Activated T-cell treated with anti-CD3 and anti-CD28 coated beads, Interleukin-2, amount 50 U/mL, for 24 hours (primary cell): ENCODE results near the gene TOR4A.

Experiments used
- DNase-seq: peaks from one replicate; pipeline ENCODE4 v3.0.0-alpha.2; 2020
- H3K27ac Mint-ChIP-seq: 2 replicates; pipeline ENCODE4 v1.8.0; 2020; ENCODE audit warnings: mild to moderate bottlenecking, mixed read lengths
- H3K27me3 Mint-ChIP-seq: 2 replicates; pipeline ENCODE4 v1.8.0; 2020; ENCODE audit warnings: mixed read lengths
- H3K36me3 Mint-ChIP-seq: 2 replicates; pipeline ENCODE4 v1.8.0; 2020; ENCODE audit warnings: low read depth, mixed read lengths
- H3K4me1 Mint-ChIP-seq: 2 replicates; pipeline ENCODE4 v1.8.0; 2020; ENCODE audit warnings: low read depth, mixed read lengths
- H3K4me3 Mint-ChIP-seq: 2 replicates; pipeline ENCODE4 v1.8.0; 2020; ENCODE audit warnings: mild to moderate bottlenecking, moderate library complexity, mixed read lengths
- H3K9me3 Mint-ChIP-seq: 2 replicates; pipeline ENCODE4 v1.8.0; 2020; ENCODE audit warnings: mixed read lengths

The TOR4A gene

DNA sequence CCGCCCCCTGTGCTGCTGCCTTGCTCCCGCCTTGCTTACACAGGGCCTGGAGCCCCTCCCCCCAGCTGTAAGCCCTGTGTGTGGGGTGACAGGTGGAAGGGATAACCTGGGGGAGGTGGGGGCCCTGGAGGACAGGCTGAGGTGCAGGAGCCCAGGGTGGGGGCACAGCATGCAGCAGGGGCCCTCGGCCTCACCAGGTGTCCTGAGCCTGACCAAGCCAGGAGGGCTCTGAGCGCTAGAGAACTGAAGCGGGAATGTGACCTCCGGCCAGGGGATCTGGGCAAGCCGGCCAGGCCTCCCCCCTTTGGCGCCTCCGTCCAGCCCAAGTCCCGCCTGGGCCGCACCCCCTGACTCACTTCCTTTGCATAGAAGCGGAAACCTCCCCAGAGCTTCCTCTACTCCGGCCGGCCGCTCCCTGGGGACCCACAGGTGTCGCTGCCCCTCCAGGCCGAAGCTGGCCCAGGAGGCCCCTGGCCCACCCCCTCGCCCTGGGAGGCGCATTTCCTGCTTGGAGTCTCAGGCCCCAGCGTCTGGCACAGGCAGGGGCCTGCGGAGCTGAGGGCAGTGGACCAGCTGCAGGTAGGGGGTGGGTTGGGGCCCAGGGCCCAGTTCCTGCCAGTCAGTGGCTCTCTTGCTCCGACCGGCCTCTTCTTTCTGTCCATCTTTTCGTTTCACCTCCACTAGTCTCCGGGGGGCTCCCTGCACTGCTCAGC is at the start of gene TOR4A:
Gene TOR4A (plus strand): TSS at position 398 of the 713 bp plus-strand sequence. CDS start 964 bp downstream, outside the sequence.
- Mint-ChIP-seq H3K9me3 (no peaks in the 10 kb centered on the region), H3K4me3 (peak within 1 kb of the TSS; percentile 81), H3K4me1 (peaks cover 14% of the 10 kb centered on the region), H3K27me3 (peaks cover 10% of the 10 kb centered on the region), H3K27ac (peak within 1 kb of the TSS; percentile 55), H3K36me3 (peaks cover 14% of the 10 kb centered on the region)
- no peak for DNase-seq

DNA sequence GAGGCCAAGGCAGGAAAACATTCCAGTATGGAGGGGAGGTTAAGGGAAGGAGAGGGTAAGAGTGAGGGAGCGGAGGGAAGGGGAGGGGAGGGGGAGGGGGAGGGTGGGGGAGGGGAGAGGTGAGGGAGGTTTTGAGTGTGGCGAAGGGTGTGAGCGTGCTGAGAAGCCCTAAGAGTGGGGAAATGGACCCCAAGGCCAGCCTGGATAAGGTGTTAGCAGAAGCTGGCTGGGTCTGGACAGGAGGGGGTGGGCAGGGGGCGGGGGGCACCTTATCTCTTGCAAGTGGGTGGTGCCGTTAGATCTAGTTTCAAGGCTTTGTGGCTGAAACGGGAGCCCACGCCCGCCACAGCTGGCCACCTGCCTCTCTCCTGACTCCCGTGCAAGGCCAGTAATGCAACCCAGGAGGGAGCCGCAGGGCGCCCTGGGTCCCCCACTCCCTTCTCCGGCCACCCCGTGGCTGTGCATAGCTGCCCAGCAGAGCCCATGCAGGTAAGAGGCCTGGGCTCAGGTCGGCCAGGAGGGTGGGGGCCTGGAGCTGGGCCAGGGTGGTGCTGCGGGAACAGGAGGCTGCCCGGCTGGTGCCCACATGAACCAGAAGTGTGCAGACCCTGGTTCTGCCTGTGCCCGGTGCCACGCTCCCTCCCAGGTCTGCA is 49.5 kb upstream of the TOR4A start:
- Mint-ChIP-seq H3K9me3 (no peaks in the 10 kb centered on the region), H3K27ac (no peak overlapping the region), H3K4me3 (no peak overlapping the region), H3K27me3 (peaks cover 17% of the 10 kb centered on the region), H3K4me1 (peaks cover 10% of the 10 kb centered on the region), H3K36me3 (no peaks in the 10 kb centered on the region)
- no peak for DNase-seq

DNA sequence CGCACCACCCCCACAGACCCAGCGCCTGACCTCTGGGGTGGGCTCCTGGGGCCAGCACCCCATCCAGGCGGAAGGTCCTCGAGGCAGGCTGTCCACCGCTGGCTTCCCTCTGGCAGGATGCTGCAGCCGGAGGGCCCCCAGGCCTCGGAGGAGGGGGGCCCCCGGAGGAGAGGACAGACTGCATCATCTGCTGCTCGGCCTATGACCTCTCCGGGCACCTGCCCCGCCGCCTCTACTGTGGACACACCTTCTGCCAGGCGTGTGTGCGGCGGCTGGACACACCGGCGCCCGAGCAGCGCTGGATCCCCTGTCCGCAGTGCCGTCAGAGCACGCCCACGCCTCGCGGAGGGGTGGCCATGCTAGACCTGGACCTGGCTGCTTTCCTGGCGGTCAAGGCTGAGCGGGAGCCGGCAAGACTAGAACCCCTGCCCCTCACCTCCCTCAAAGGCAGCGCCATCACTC is 49.0 kb upstream of the TOR4A start:
- H3K27ac Mint-ChIP-seq, result no peak overlapping the region
- H3K4me1 Mint-ChIP-seq, result peaks cover 9% of the 10 kb centered on the region
- DNase-seq, result no peak
- H3K27me3 Mint-ChIP-seq, result peaks cover 17% of the 10 kb centered on the region
- no peaks in the 10 kb centered on the region for H3K36me3 Mint-ChIP-seq
- H3K9me3 Mint-ChIP-seq, result no peaks in the 10 kb centered on the region
- H3K4me3 Mint-ChIP-seq, result no peak overlapping the region

DNA sequence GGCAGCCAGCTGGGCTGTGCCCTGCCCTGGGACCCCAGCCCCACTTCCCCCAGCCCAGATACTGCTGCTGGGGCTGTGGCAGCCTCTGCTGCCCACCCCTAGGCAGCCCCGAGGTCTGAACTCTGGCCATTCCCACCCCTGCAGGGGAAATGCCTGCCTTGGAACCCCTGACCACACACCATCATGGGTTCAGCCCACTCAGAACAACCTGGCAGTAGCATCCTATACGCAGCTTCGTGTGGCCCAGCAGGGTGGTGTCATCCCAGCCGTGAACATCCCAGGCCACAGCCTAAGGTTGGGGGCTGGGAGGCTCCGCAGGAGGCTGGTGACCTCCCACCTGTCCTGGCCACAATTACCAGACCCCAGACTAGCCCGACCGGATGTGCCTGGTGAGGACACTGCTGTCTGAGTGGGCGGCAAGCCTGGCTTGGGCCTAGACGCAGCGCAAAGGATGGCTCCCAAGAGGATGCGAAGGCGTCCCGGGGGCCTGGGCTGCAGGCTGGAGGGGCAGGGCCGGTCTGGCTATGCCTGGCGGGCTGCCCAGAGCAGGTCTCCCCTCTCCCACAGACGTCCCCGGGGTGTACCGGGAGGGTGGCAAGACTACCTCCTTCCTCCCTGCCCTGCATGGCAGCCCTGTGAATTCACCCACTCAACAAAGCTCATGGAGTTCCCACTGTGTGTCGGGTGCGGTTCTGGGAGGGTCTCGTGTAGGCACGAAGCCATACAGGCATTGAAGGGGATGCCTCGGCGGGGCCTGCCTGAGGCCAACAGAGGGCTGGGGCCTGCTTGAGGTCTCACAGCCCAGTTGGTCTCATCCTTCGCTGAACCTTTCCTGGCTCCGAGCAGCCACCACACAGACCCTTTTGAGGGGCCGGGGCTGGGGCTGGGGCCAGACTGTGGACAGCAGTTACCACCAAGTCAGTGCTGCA is 48.3 kb upstream of the TOR4A start:
- H3K36me3 Mint-ChIP-seq, result no peaks in the 10 kb centered on the region
- H3K4me3 Mint-ChIP-seq, result no peak overlapping the region
- no peak overlapping the region for H3K27ac Mint-ChIP-seq
- H3K9me3 Mint-ChIP-seq, result no peaks in the 10 kb centered on the region
- H3K4me1 Mint-ChIP-seq, result peaks cover 6% of the 10 kb centered on the region
- no peak for DNase-seq
- H3K27me3 Mint-ChIP-seq, result peaks cover 17% of the 10 kb centered on the region

DNA sequence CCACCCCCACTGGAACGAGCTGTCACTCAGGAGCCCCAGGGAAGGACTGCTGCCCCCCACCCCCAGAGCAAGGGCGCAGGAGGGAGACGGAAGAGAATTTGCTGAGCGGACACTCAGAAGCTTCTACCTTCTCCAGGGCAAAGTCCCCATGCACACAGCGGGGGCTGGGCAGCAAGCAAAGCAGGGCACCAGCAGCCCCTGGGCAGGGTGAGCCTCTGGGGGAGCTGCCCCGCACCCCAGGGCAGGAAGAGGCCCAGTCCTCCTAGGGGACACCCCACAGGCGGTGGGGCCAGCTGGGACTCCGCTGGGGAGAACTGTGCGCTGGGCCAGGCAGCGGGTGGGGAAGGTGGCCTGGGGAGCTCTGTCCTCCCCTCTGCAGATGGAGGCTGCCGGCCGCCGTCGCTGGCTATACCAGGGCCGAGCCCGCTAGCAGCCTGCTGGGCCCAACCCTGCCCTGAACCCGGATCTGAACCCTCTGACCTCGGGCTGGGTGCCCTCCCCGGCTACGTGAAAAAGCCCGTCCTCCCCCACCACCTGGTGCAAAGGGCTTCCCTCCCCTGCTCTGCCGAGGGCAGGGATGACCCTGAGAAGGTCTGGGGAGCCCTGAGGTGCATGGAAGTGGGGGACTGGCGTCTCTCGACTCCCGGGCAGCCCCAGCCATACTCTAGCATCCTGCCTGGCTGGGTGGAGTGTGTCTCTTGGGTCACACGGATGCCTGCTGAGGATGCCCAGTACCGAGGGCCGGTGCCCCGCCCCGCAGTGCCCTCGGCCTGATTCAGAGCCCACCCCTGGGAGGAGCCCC is 47.4 kb upstream of the TOR4A start:
- no peaks in the 10 kb centered on the region for H3K36me3 Mint-ChIP-seq
- H3K27me3 Mint-ChIP-seq, result peaks cover 21% of the 10 kb centered on the region

GRCh38 chr9:137230705-137231371 is 46.7 kb upstream of the TOR4A start, which contains the start of gene SLC34A3:
SLC34A3 (plus strand) TSS chr9:137230901; CDS start chr9:137231703, 802 bp downstream.
- Mint-ChIP-seq H3K27me3 (peaks cover 24% of the 10 kb centered on the region), H3K27ac (no peak within 1 kb of the TSS), H3K4me1 (peaks cover 2% of the 10 kb centered on the region), H3K4me3 (no peak within 1 kb of the TSS), H3K9me3 (no peaks in the 10 kb centered on the region), H3K36me3 (no peaks in the 10 kb centered on the region)
- no peak for DNase-seq

More for the DNA sequence above, 47.4 kb upstream of the TOR4A start:
- DNase-seq, result no peak
- Mint-ChIP-seq H3K9me3 (no peaks in the 10 kb centered on the region), H3K4me3 (no peak overlapping the region), H3K27ac (no peak overlapping the region), H3K4me1 (peaks cover 4% of the 10 kb centered on the region)

GRCh38 chr9:137231372-137232039 is 46.0 kb upstream of the TOR4A start:
- Mint-ChIP-seq H3K27ac (no peak overlapping the region), H3K36me3 (no peaks in the 10 kb centered on the region), H3K9me3 (no peaks in the 10 kb centered on the region), H3K4me3 (no peak overlapping the region), H3K27me3 (peaks cover 24% of the 10 kb centered on the region), H3K4me1 (peaks cover 4% of the 10 kb centered on the region)
- no peak for DNase-seq

DNA sequence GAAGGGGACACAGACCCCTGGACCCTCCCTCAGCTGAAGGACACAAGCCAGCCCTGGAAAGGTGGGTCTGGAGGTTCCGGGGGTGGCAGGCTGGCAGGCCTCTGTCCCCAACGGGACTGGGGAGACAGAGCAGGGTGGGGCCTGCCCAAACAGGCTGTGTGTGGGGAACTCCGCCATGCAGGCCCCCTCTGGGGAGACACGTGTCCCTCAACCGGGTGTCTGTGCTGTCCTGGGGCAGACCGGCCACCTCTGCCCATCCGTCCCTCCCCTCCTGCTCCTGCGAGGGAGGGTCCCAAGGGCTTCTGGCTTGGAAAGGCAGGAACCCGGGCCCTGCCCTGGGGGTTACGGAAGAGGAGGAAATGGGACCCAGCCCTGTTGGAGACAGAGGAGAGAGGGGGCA is 45.4 kb upstream of the TOR4A start:
- Mint-ChIP-seq H3K27ac (no peak overlapping the region), H3K36me3 (no peaks in the 10 kb centered on the region), H3K27me3 (peaks cover 24% of the 10 kb centered on the region), H3K4me1 (peaks cover 7% of the 10 kb centered on the region), H3K4me3 (no peak overlapping the region), H3K9me3 (no peaks in the 10 kb centered on the region)
- DNase-seq, result no peak

DNA sequence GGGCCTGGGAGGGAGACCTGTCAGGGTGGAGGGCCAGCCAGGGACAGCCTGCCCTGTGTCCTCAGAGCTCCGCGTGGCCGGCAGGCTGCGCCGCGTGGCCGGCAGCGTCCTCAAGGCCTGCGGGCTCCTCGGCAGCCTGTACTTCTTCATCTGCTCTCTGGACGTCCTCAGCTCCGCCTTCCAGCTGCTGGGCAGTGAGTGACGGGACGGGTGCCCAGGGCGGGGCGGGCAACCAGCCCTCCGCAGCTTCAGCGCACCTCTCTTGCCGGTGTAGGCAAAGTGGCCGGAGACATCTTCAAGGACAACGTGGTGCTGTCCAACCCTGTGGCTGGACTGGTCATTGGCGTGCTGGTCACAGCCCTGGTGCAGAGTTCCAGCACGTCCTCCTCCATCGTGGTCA is 45.0 kb upstream of the TOR4A start:
- no peak overlapping the region for H3K4me3 Mint-ChIP-seq
- H3K36me3 Mint-ChIP-seq, result no peaks in the 10 kb centered on the region
- H3K27me3 Mint-ChIP-seq, result peaks cover 22% of the 10 kb centered on the region
- no peak for DNase-seq
- H3K4me1 Mint-ChIP-seq, result peaks cover 9% of the 10 kb centered on the region
- H3K27ac Mint-ChIP-seq, result no peak overlapping the region
- no peaks in the 10 kb centered on the region for H3K9me3 Mint-ChIP-seq

DNA sequence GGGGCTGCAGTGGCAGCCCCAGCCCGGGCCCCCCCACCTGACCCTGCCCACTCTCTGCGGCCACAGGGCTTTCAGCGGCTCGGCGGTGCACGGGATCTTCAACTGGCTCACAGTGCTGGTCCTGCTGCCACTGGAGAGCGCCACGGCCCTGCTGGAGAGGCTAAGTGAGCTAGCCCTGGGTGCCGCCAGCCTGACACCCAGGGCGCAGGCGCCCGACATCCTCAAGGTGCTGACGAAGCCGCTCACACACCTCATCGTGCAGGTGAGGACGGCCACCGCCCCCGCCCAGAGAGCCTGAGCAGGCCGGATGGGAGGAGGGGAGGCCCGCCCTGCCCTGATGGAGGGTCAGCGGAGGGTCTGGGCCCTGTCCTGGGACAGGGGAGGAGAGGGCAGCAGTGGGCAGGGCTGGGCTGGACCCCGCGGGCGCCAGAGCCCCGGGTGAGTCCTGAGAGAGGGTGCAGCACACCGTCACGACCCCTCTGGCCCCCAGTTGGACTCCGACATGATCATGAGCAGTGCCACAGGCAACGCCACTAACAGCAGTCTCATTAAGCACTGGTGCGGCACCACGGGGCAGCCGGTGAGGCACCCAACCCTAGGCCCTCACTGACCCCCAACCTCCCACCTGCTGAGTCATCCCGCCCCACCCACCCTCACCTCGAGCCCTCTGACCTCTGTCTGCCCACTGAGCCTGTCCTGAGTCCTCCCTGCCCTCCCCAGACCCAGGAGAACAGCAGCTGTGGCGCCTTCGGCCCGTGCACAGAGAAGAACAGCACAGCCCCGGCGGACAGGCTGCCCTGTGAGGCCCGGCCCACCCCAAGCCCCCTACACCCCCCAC is 44.2 kb upstream of the TOR4A start:
- Mint-ChIP-seq H3K27ac (no peak overlapping the region), H3K4me3 (no peak overlapping the region), H3K4me1 (peaks cover 9% of the 10 kb centered on the region), H3K9me3 (no peaks in the 10 kb centered on the region), H3K27me3 (peaks cover 20% of the 10 kb centered on the region), H3K36me3 (no peaks in the 10 kb centered on the region)
- DNase-seq, result no peak

- Mint-ChIP-seq H3K9me3 (no peaks in the 10 kb centered on the region), H3K27me3 (peaks cover 14% of the 10 kb centered on the region), H3K4me3 (no peak overlapping the region), H3K36me3 (peaks cover 6% of the 10 kb centered on the region), H3K4me1 (peaks cover 15% of the 10 kb centered on the region), H3K27ac (no peak overlapping the region)
- no peak for DNase-seq
Measured at GRCh38 chr9:137234055-137234697, 43.4 kb upstream of the TOR4A start.

DNA sequence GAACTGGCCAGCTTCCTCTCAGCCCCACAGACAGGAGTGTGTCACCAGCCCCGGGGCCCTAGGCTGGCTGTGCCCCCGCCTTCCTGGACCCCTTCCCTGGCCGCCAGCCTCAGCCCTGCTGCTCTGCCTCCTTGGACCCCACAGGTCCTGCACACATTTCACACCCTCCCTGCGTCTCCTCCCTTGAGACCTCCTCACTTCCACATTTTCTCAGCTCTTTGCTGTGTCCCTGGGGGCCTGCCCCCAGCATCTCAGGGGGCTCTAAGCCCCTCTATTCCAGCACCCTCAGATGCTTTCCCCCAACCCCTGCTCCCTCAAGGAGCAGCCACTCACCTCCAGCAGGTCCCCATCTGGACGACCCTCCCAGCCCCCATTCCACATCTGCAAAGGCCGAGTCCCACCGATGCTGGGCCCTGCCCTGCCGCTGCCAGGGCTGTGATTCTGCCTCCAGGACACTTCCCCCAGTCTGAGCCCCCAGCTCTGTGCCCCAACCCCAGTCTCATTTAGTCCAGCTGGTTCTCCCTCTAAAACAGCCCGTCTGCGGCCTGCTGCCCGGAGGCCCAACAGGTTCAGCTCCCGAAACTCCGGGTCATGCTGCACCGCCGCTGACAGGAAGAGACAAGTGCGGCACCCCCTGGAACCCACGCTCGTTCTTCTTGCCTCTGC is 42.6 kb upstream of the TOR4A start:
- H3K36me3 Mint-ChIP-seq, result peaks cover 6% of the 10 kb centered on the region
- H3K27ac Mint-ChIP-seq, result no peak overlapping the region
- H3K27me3 Mint-ChIP-seq, result peaks cover 9% of the 10 kb centered on the region
- no peak overlapping the region for H3K4me3 Mint-ChIP-seq
- no peaks in the 10 kb centered on the region for H3K9me3 Mint-ChIP-seq
- peaks cover 20% of the 10 kb centered on the region for H3K4me1 Mint-ChIP-seq
- no peak for DNase-seq
